Measurements from ENCODE around the gene SAPCD2.
"Not testable (repeated sequence)": the region's sequence is repeated elsewhere in the genome, so short reads cannot be mapped to it uniquely, and the experiment has no call there.

Gene SAPCD2

DNA sequence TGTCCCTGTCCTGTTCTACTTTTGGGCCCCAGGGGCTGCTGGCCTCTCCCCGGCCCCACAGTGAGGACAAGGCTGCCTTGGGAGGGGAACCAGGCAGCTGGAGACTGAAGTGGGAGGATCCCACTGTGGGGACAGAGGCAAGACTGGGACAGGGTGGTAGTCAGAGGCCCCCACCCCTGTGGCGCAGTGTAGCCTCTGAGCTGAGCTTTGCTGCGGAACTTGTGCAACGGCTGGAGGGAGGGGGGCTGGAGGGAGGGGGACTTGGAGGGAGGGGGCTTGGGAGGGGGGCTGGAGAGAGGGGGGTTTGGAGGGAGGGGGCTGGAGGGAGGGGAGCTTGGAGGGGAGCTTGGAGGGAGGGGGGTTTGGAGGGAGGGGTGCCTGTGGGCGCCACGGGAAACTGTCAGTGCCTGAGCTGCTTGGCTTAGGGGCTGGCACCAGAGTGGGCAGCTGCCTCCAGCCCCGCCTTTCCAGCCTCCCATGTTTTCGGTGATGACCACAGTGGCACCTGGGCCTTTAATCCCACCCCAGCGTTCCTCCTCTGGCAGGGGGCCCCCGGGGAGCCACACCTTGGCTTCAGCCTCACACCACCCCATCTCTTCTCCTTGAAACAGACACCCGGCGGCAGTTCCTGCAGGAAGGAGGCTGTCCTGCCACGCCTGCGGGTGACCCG, 36.2 kb downstream of the SAPCD2 start:
- H4K20me1 ChIP-seq: peaks cover 0 to 47% (median 35%) of the 10 kb centered on the region in 11 experiments; a peak in 19 of 22 replicates
- peak overlapping the region; percentile 46 to 84 (median 74); a peak in 19 of 20 replicates for H3K4me3 ChIP-seq
- 0 out of 22 replicates have a peak, but pooled peaks of 2 of the 11 experiments have one; percentile 8 to 12 for TF ChIP-seq Cebpa-rat (IDR thresholded peaks at IDR 0.05)
- H3K9me3 ChIP-seq (replicated peaks in 1 of 11): no peaks in the 10 kb centered on the region
- H3K27me3 ChIP-seq: no peaks in the 10 kb centered on the region
- peak overlapping the region; percentile 76 to 92 (median 88) for H3K9ac ChIP-seq
- peak overlapping the region in 10 of 11 experiments; percentile 72 to 98 (median 94); a peak in 20 of 22 replicates for H3K27ac ChIP-seq
- peaks cover 35 to 79% (median 70%) of the 10 kb centered on the region in 10 experiments for H3K4me1 ChIP-seq
- peak overlapping the region; percentile 91 to 100 (median 98) for H3K4me2 ChIP-seq
- peaks cover 18 to 60% (median 40%) of the 10 kb centered on the region in 11 experiments for H3K36me3 ChIP-seq

DNA sequence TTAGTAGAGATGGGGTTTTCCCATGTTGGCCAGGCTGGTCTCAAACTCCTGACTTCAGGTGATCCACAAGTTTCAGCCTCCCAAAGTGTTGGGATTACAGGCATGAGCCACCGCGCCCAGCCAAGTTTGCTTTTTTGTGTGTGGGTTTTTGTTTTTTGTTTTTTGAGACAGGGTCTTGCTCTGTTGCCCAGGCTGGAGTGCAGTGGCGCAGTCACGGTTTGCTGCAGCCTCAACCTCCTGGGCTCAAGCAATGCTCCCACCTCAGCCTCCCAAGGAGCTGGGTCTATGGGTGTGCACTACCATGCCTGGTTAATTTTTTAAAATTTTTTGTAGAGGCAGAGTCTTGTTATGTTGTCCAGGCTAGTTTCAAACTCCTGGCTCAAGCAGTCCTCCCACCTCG, 36.9 kb downstream of the SAPCD2 start:
- H3K36me3 ChIP-seq: peaks cover 13 to 56% (median 33%) of the 10 kb centered on the region in 11 experiments
- peak overlapping the region; percentile 91 to 100 (median 98) for H3K4me2 ChIP-seq
- not testable (repeated sequence) for H3K27me3 ChIP-seq; H3K9me3 ChIP-seq (replicated peaks in 1 of 11)
- peaks cover 42 to 81% (median 74%) of the 10 kb centered on the region in 10 experiments for H3K4me1 ChIP-seq
- H3K9ac ChIP-seq: peak overlapping the region; percentile 76 to 92 (median 88)
- peaks cover 0 to 47% (median 35%) of the 10 kb centered on the region in 11 experiments; a peak in 18 of 22 replicates for H4K20me1 ChIP-seq
- H3K4me3 ChIP-seq: peak overlapping the region; percentile 46 to 84 (median 74); a peak in 19 of 20 replicates
- peak overlapping the region in 10 of 11 experiments; percentile 72 to 98 (median 94); a peak in 20 of 22 replicates for H3K27ac ChIP-seq

GRCh38 chr9:137032858-137033257, 37.5 kb downstream of the SAPCD2 start:
- H3K4me2 ChIP-seq: peak overlapping the region; percentile 91 to 100 (median 98)
- H3K9ac ChIP-seq: peak overlapping the region; percentile 76 to 92 (median 88)
- H3K27ac ChIP-seq: peak overlapping the region; percentile 64 to 98 (median 93)
- peaks cover 44 to 83% (median 74%) of the 10 kb centered on the region in 10 experiments for H3K4me1 ChIP-seq
- peaks cover 0 to 44% (median 32%) of the 10 kb centered on the region in 11 experiments; a peak in 18 of 22 replicates for H4K20me1 ChIP-seq
- H3K27me3 ChIP-seq: no peaks in the 10 kb centered on the region
- H3K4me3 ChIP-seq: peak overlapping the region; percentile 46 to 84 (median 74)
- no peak for TF ChIP-seq Cebpa-rat (IDR thresholded peaks at IDR 0.05)
- H3K9me3 ChIP-seq (replicated peaks in 1 of 11): no peaks in the 10 kb centered on the region
- peaks cover 7 to 50% (median 27%) of the 10 kb centered on the region in 11 experiments; a peak in 20 of 22 replicates for H3K36me3 ChIP-seq

DNA sequence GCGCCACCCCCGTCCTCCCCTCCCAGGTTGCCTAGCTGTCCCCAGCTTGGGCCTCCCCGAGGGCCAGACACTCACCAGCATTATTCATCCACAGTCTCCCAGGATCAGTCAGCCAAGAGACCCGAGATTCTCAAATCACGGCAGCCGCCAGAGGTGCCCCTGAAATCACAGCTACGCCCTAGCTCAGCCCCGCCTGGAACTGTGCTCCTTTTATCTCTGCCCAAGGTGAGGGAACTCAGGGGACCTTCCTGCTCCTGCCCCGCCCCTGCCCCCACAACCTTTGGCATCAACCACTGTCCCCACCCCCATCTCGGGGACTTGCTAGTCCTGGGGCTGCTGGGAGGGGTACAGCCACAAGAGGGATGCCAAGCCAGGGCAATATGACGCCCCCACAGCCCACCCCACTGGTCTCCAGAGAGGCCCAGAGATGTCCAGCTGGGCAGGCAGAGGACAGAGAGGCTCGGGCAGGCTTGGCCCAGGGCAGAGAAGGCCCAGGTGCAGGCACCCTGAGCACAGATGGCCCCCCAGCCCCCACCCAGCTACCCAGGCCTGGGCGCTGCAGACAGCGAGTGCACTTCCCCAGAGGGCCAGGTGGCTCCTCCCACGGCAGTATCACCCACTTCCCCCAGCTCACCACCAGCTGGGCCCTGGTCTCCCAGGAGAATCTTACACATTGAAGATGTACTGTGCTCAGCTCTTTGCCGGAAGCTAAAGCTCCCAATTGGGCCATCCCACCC, 38.3 kb downstream of the SAPCD2 start, which contains the start of gene FUT7:
FUT7 (minus strand) TSS at position 185 of the 737 bp plus-strand sequence; CDS start at position 88, 97 bp downstream.
- H3K9me3 ChIP-seq (replicated peaks in 1 of 11): no peaks in the 10 kb centered on the region
- peaks cover 5 to 44% (median 31%) of the 10 kb centered on the region in 11 experiments; a peak in 19 of 22 replicates for H4K20me1 ChIP-seq
- TF ChIP-seq Cebpa-rat (IDR thresholded peaks at IDR 0.05): no peak
- H3K4me1 ChIP-seq: peaks cover 51 to 89% (median 80%) of the 10 kb centered on the region in 10 experiments
- H3K9ac ChIP-seq: peak within 1 kb of the TSS; percentile 76 to 92 (median 88)
- H3K4me2 ChIP-seq: peak within 1 kb of the TSS; percentile 91 to 100 (median 98)
- H3K27me3 ChIP-seq: no peaks in the 10 kb centered on the region
- H3K4me3 ChIP-seq: peak within 1 kb of the TSS; percentile 65 to 84 (median 74)
- peaks cover 0 to 42% (median 20%) of the 10 kb centered on the region in 11 experiments; a peak in 19 of 22 replicates for H3K36me3 ChIP-seq
- peak within 1 kb of the TSS; percentile 64 to 98 (median 93) for H3K27ac ChIP-seq

- Histone ChIP-seq H3K9ac (peak overlapping the region; percentile 76 to 92 (median 88)), H3K27ac (peak overlapping the region; percentile 64 to 98 (median 93)), H3K9me3 (replicated peaks in 1 of 11) (no peaks in the 10 kb centered on the region), H3K4me3 (peak overlapping the region; percentile 65 to 84 (median 74); a peak in 19 of 20 replicates), H3K4me2 (peak overlapping the region; percentile 91 to 100 (median 98)), H4K20me1 (peaks cover 9 to 44% (median 31%) of the 10 kb centered on the region in 11 experiments; a peak in 19 of 22 replicates), H3K27me3 (no peaks in the 10 kb centered on the region), H3K4me1 (peaks cover 51 to 96% (median 85%) of the 10 kb centered on the region in 10 experiments), H3K36me3 (peaks cover 0 to 29% (median 11%) of the 10 kb centered on the region in 11 experiments; a peak in 12 of 22 replicates)
- peak in 9 of 11 experiments; percentile 41 to 87 (median 76); a peak in 16 of 22 replicates for TF ChIP-seq Cebpa-rat (IDR thresholded peaks at IDR 0.05)
These were observed 39.5 kb downstream of the SAPCD2 start for GRCh38 chr9:137030538-137031527.

- no peak for TF ChIP-seq Cebpa-rat (IDR thresholded peaks at IDR 0.05)
- Histone ChIP-seq H3K9ac (peak overlapping the region; percentile 76 to 92 (median 88)), H3K36me3 (peaks cover 0 to 24% (median 7%) of the 10 kb centered on the region in 11 experiments; a peak in 9 of 22 replicates), H3K4me1 (peaks cover 51 to 96% (median 85%) of the 10 kb centered on the region in 10 experiments), H3K4me2 (peak overlapping the region; percentile 91 to 100 (median 98)), H3K27ac (peak overlapping the region; percentile 64 to 98 (median 93)), H3K9me3 (replicated peaks in 1 of 11) (no peaks in the 10 kb centered on the region), H3K4me3 (peak overlapping the region; percentile 65 to 84 (median 74)), H3K27me3 (no peaks in the 10 kb centered on the region), H4K20me1 (peaks cover 3 to 44% (median 31%) of the 10 kb centered on the region in 11 experiments; a peak in 18 of 22 replicates)
These were observed 40.4 kb downstream of the SAPCD2 start for GRCh38 chr9:137030006-137030405.

GRCh38 chr9:137029058-137029936, 41.1 kb downstream of the SAPCD2 start:
- H3K9ac ChIP-seq: peak overlapping the region; percentile 76 to 92 (median 88)
- no peaks in the 10 kb centered on the region for H3K27me3 ChIP-seq
- H4K20me1 ChIP-seq: peaks cover 3 to 48% (median 34%) of the 10 kb centered on the region in 11 experiments; a peak in 18 of 22 replicates
- H3K27ac ChIP-seq: peak overlapping the region; percentile 64 to 98 (median 93)
- TF ChIP-seq Cebpa-rat (IDR thresholded peaks at IDR 0.05): no peak
- H3K36me3 ChIP-seq: peaks cover 0 to 24% (median 7%) of the 10 kb centered on the region in 11 experiments; a peak in 9 of 22 replicates
- H3K4me1 ChIP-seq: peaks cover 50 to 96% (median 82%) of the 10 kb centered on the region in 10 experiments
- H3K4me3 ChIP-seq: peak overlapping the region; percentile 65 to 84 (median 74)
- no peaks in the 10 kb centered on the region for H3K9me3 ChIP-seq (replicated peaks in 1 of 11)
- peak overlapping the region; percentile 91 to 100 (median 98) for H3K4me2 ChIP-seq

Measured in BLaER1 treated with 17β-estradiol and CSF1 and Interleukin-3, amounts not matched to agents 10 nM and 100 nM (cell line).